Measurements from ENCODE around the gene TEX35.

The TEX35 gene

DNA sequence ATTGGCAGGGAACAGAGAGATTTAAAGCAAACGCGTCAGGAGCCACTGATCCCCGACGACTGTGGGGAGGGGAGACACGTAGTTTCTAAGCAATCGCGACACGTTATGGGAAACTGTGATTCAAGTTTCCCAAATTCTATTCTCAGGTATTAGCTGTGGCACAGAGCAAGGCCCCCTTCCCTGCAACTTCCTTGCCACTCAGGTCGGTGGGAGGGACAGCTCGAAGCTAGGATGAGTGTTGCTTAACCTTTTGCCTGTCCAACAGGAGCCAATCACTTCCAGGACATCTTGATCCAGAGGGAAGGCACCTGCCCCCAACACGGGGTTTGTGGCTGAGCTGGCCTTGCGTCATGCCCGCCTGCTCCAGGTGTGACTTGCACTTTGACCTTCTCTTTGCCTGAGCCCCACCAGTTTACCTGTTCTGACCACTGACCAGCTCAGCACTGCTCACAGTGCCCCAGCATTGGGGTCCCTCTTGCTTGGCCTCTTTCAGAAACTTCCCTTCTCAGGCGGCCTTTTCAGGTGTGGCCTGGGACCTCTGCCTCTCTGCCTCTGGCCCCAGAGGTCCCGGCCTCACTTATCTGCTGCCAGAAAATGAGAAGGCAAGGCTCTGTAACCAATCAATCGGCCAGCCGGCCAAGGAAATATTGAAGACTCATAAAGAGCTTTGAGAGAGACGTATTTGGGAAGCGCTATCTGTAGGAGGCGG, 24.6 kb downstream of the TEX35 start:
- peaks cover 3% of the 10 kb centered on the region for H3K36me3 Mint-ChIP-seq (ENCODE audit: low read depth)
- H3K4me1 Mint-ChIP-seq (ENCODE audit: low read depth), result peaks cover 5% of the 10 kb centered on the region
- H3K4me3 Mint-ChIP-seq, result no peak overlapping the region

GRCh38 chr1:178538192-178538916, 25.4 kb downstream of the TEX35 start:
- no peaks in the 10 kb centered on the region for H3K27me3 Mint-ChIP-seq
- H3K4me1 Mint-ChIP-seq (ENCODE audit: low read depth), result peaks cover 8% of the 10 kb centered on the region
- H3K27ac Mint-ChIP-seq, result no peak overlapping the region
- H3K9me3 Mint-ChIP-seq, result no peaks in the 10 kb centered on the region
- peaks cover 5% of the 10 kb centered on the region for H3K36me3 Mint-ChIP-seq (ENCODE audit: low read depth)
- no peak for DNase-seq
- H3K4me3 Mint-ChIP-seq, result no peak overlapping the region

More for the DNA sequence above, 24.6 kb downstream of the TEX35 start:
- no peaks in the 10 kb centered on the region for H3K9me3 Mint-ChIP-seq
- no peak for DNase-seq
- H3K27ac Mint-ChIP-seq, result no peak overlapping the region
- no peaks in the 10 kb centered on the region for H3K27me3 Mint-ChIP-seq

DNA sequence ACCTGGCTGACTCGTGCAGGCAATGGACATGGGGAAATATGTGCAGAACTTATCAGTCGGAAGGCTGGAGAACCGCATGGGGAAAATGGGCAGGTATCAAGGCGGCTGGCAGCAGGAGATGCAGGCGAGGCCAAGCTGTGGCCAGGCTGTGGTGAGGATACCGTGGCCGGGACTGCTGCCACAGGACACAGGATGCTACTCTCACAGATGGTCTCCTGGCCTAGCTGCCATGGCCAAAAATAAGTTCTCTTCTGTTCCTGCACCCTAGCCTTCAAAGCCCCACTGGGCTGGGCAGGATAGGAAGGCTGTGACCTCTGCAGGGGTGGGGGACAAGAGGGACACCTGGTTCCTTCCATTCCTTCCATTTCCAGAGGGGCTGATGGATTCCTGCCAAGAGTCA, 26.4 kb downstream of the TEX35 start:
- Mint-ChIP-seq H3K4me3 (no peak overlapping the region), H3K27ac (no peak overlapping the region), H3K4me1 (ENCODE audit: low read depth) (peaks cover 9% of the 10 kb centered on the region), H3K36me3 (ENCODE audit: low read depth) (peaks cover 5% of the 10 kb centered on the region), H3K9me3 (no peaks in the 10 kb centered on the region), H3K27me3 (no peaks in the 10 kb centered on the region)
- DNase-seq, result no peak

DNA sequence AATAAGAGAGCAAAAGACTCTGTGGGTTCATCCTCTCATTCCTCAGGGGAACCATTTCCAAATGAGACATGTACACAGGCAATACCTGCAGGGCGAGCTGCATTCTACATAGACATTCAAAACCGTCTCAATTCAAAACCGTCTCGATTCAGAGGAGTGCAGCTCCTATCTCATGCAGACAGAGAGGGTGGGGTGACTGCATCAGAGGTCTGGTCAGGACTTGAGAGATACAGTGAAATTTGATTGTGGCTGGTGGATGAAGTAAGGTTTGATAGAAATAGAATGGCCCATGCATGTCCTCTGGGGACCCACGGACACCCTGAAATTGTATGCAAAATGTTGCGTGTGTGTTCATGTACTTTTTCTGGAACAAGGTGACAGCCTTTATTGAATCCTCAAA, 27.3 kb downstream of the TEX35 start:
- H3K4me1 Mint-ChIP-seq (ENCODE audit: low read depth), result peaks cover 9% of the 10 kb centered on the region
- H3K27me3 Mint-ChIP-seq, result no peaks in the 10 kb centered on the region
- H3K9me3 Mint-ChIP-seq, result no peaks in the 10 kb centered on the region
- H3K4me3 Mint-ChIP-seq, result no peak overlapping the region
- DNase-seq, result no peak
- H3K27ac Mint-ChIP-seq, result no peak overlapping the region
- H3K36me3 Mint-ChIP-seq (ENCODE audit: low read depth), result peaks cover 5% of the 10 kb centered on the region

DNA sequence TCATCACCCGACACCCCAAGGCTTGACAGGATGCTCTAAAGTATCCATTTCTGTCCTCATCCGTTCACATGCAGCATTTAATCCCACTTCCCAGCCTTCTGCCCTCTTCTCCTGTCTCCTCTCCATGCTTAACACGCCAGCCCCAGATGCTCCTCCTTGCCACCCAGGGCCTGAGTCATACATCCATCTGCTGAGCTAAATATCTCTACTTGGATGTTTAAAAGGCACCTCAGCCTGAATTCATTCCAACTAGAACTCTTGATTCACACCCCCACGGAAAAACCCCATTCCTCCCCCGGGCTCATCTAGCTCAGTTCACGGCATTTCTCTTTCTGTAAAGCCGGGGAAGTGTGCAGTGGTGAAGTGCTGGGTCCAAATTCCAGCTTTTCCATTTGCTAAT, 27.7 kb downstream of the TEX35 start:
- no peak overlapping the region for H3K4me3 Mint-ChIP-seq
- peaks cover 9% of the 10 kb centered on the region for H3K4me1 Mint-ChIP-seq (ENCODE audit: low read depth)
- peaks cover 5% of the 10 kb centered on the region for H3K36me3 Mint-ChIP-seq (ENCODE audit: low read depth)
- no peaks in the 10 kb centered on the region for H3K9me3 Mint-ChIP-seq
- DNase-seq, result no peak
- H3K27ac Mint-ChIP-seq, result no peak overlapping the region
- H3K27me3 Mint-ChIP-seq, result no peaks in the 10 kb centered on the region

GRCh38 chr1:178541379-178541778, 28.5 kb downstream of the TEX35 start:
- no peak overlapping the region for H3K27ac Mint-ChIP-seq
- no peaks in the 10 kb centered on the region for H3K9me3 Mint-ChIP-seq
- no peak for DNase-seq
- peaks cover 9% of the 10 kb centered on the region for H3K4me1 Mint-ChIP-seq (ENCODE audit: low read depth)
- H3K4me3 Mint-ChIP-seq, result peak overlapping the region; percentile 85
- H3K27me3 Mint-ChIP-seq, result no peaks in the 10 kb centered on the region
- H3K36me3 Mint-ChIP-seq (ENCODE audit: low read depth), result peaks cover 5% of the 10 kb centered on the region

DNA sequence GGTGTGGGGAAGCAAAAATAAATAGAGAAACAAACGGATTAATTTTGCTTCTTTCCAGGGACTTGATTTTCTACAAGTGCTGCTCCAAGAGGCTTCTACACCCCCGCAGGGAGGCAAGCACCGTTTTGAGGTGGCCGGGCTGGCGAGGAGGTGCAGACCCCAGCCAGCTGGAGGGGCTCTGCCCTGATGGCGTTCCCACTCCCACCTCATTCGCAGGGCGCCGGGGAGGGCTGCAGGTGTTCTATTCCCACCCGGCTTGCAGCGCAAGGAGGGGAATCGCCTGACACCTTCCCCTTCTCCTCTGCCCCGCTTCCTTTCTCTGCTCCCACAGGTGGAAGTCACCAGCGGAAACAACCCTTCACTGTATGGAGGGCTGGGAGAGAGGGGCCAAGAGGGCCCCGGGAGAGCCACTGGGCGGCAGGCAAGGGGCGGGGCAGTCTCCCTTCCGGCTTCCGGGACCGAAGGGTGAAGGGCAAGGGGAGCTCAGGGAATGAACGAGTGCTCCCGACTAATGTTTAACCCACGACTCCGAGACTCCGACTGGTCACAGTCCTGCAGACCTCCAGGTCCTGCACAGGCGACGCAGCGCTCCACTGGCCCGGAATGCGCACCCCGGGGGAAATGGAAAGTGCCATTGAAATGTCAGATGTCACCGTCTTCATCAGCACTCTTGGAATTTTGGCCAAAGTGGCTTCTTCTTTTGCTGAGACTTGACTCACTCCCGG, 29.1 kb downstream of the TEX35 start:
- Mint-ChIP-seq H3K4me1 (ENCODE audit: low read depth) (peaks cover 9% of the 10 kb centered on the region), H3K4me3 (peak overlapping the region; percentile 85), H3K27ac (peak overlapping the region; percentile 81), H3K27me3 (no peaks in the 10 kb centered on the region), H3K36me3 (ENCODE audit: low read depth) (peaks cover 5% of the 10 kb centered on the region), H3K9me3 (no peaks in the 10 kb centered on the region)
- peak; percentile 74 for DNase-seq

- peak; percentile 96 for DNase-seq
- Mint-ChIP-seq H3K27ac (peak overlapping the region; percentile 81), H3K27me3 (no peaks in the 10 kb centered on the region), H3K9me3 (no peaks in the 10 kb centered on the region), H3K4me3 (peak overlapping the region; percentile 85), H3K36me3 (ENCODE audit: low read depth) (peaks cover 5% of the 10 kb centered on the region), H3K4me1 (ENCODE audit: low read depth) (peaks cover 9% of the 10 kb centered on the region)
Measured at GRCh38 chr1:178542554-178543289, 29.8 kb downstream of the TEX35 start.

- Mint-ChIP-seq H3K27ac (no peak overlapping the region), H3K9me3 (no peaks in the 10 kb centered on the region), H3K4me3 (peak overlapping the region; percentile 85), H3K4me1 (ENCODE audit: low read depth) (peaks cover 9% of the 10 kb centered on the region), H3K36me3 (ENCODE audit: low read depth) (peaks cover 5% of the 10 kb centered on the region), H3K27me3 (no peaks in the 10 kb centered on the region)
- DNase-seq, result no peak
Measured at GRCh38 chr1:178543290-178543607, 30.3 kb downstream of the TEX35 start.

- DNase-seq, result no peak
- no peaks in the 10 kb centered on the region for H3K9me3 Mint-ChIP-seq
- H3K27ac Mint-ChIP-seq, result peak overlapping the region; percentile 12
- no peak overlapping the region for H3K4me3 Mint-ChIP-seq
- H3K27me3 Mint-ChIP-seq, result no peaks in the 10 kb centered on the region
- peaks cover 9% of the 10 kb centered on the region for H3K4me1 Mint-ChIP-seq (ENCODE audit: low read depth)
- H3K36me3 Mint-ChIP-seq (ENCODE audit: low read depth), result peaks cover 5% of the 10 kb centered on the region
Measured at GRCh38 chr1:178544531-178544930, 31.6 kb downstream of the TEX35 start.

DNA sequence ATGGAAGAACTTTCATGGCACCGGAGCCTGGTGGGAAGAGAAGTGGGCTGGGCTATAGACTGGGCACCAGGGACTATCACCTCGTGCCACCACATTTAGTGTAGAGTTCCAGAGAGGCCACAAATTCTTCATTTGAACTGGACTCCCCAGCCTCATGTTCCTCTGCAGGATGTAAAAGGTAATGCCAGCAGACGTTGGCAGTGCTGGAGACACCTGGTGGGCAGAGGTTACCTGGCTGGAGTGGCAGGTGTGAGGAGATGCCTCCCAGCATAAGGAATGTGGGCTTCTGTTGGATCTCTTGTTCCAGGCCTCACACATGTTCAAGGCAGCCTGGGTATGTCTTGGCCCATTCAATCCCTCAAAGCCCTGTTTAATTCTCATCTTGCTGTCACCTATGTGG, 35.2 kb downstream of the TEX35 start:
- H3K4me3 Mint-ChIP-seq, result no peak overlapping the region
- H3K27me3 Mint-ChIP-seq, result peaks cover 2% of the 10 kb centered on the region
- peaks cover 2% of the 10 kb centered on the region for H3K9me3 Mint-ChIP-seq
- DNase-seq, result no peak
- peaks cover 3% of the 10 kb centered on the region for H3K4me1 Mint-ChIP-seq (ENCODE audit: low read depth)
- H3K27ac Mint-ChIP-seq, result no peak overlapping the region
- peaks cover 1% of the 10 kb centered on the region for H3K36me3 Mint-ChIP-seq (ENCODE audit: low read depth)

GRCh38 chr1:178551307-178551706, 38.4 kb downstream of the TEX35 start:
- Mint-ChIP-seq H3K9me3 (peaks cover 15% of the 10 kb centered on the region), H3K27ac (no peak overlapping the region), H3K4me3 (no peak overlapping the region), H3K4me1 (ENCODE audit: low read depth) (no peaks in the 10 kb centered on the region), H3K27me3 (peaks cover 2% of the 10 kb centered on the region), H3K36me3 (ENCODE audit: low read depth) (no peaks in the 10 kb centered on the region)
- no peak for DNase-seq

- Mint-ChIP-seq H3K9me3 (peaks cover 15% of the 10 kb centered on the region), H3K27me3 (peaks cover 2% of the 10 kb centered on the region), H3K4me1 (ENCODE audit: low read depth) (no peaks in the 10 kb centered on the region), H3K4me3 (no peak overlapping the region), H3K27ac (no peak overlapping the region), H3K36me3 (ENCODE audit: low read depth) (no peaks in the 10 kb centered on the region)
- DNase-seq, result no peak
Measured at GRCh38 chr1:178551940-178552339, 39.0 kb downstream of the TEX35 start.

- H3K27ac Mint-ChIP-seq, result no peak overlapping the region
- no peaks in the 10 kb centered on the region for H3K4me1 Mint-ChIP-seq (ENCODE audit: low read depth)
- H3K27me3 Mint-ChIP-seq, result peaks cover 2% of the 10 kb centered on the region
- H3K4me3 Mint-ChIP-seq, result no peak overlapping the region
- no peaks in the 10 kb centered on the region for H3K36me3 Mint-ChIP-seq (ENCODE audit: low read depth)
- no peak for DNase-seq
- peaks cover 15% of the 10 kb centered on the region for H3K9me3 Mint-ChIP-seq
Measured at GRCh38 chr1:178552856-178553255, 39.9 kb downstream of the TEX35 start.

Data from activated T-cell treated with anti-CD3 and anti-CD28 coated beads, Interleukin-2, amount 50 U/mL, for 24 hours (primary cell).